SK-N-SH (cell line): ENCODE data around the gene CCDC69. TPM values are rescaled to one million over a fixed set of nuclear protein-coding genes. Genes with fewer than 3 reads are reported as not detected.

ENCODE experiments used
- CTCF ChIA-PET: fragments of 300-600, 350-600 bp; formaldehyde crosslinking; extraction: SDS; loops from one replicate; lab custom pipeline; 2021; lab: Yijun Ruan, JAX
- POLR2A ChIA-PET: fragments of 350-600 bp; sonication (Branson Sonifier 250); formaldehyde crosslinking; extraction: SDS; loops from one replicate; lab custom pipeline; 2020; ENCODE audit warnings: antibody characterized with exemption, inconsistent platforms; lab: Yijun Ruan, JAX
- DNase-seq: peaks from one replicate; pipeline ENCODE4 v3.0.0; 2012
- H2AFZ ChIP-seq: fragments of 200-600 bp; sonication (generic); 2 replicates; pipeline ENCODE4 v1.8.1; 2016; ENCODE audit warnings: antibody characterized with exemption, mild to moderate bottlenecking, low read depth
- H3F3A ChIP-seq: fragments of 200-600 bp; sonication (generic); replicated peaks from 2 replicates; pipeline ENCODE3; 2016; ENCODE audit warnings: antibody characterized with exemption, mild to moderate bottlenecking; ENCODE audit not compliant: insufficient read depth
- H3K27ac ChIP-seq, 2 experiments: fragments of 200-500 bp in 1 of 2; fragments of 200-600 bp in 1 of 2; sonication (Bioruptor generic) in 1 of 2; sonication (generic), shearing (Covaris generic) in 1 of 2; 2 replicates each; pipeline versions ENCODE4 v1.5.1 to v1.6.1; 2014 to 2016; ENCODE audit warnings: low read depth in 2 of 2, inconsistent platforms in 1 of 2, low read length in 1 of 2, mild to moderate bottlenecking in 1 of 2, mixed read lengths in 1 of 2
- H3K27me3 ChIP-seq: fragments of 200-600 bp; sonication (generic), shearing (Covaris generic); 2 replicates; pipeline ENCODE4 v1.6.1; 2016; ENCODE audit warnings: mixed run types; ENCODE audit not compliant: insufficient read depth
- H3K36me3 ChIP-seq, 2 experiments: fragments of 200-500 bp in 1 of 2; fragments of 200-600 bp in 1 of 2; sonication (Bioruptor generic) in 1 of 2; sonication (generic) in 1 of 2; replicated peaks in 1 of 2; 2 replicates each; pipeline versions ENCODE3 to v1.5.1; 2014 to 2016; ENCODE audit warnings: low read length in 1 of 2, mild to moderate bottlenecking in 1 of 2; ENCODE audit not compliant: insufficient read depth in 2 of 2, control insufficient read depth in 1 of 2
- H3K4me1 ChIP-seq, 2 experiments: fragments of 200-500 bp in 1 of 2; fragments of 200-600 bp in 1 of 2; sonication (Bioruptor generic) in 1 of 2; sonication (generic), shearing (Covaris generic) in 1 of 2; 2 replicates each; pipeline versions ENCODE4 v1.5.1 to v1.6.1; 2014 to 2016; ENCODE audit warnings: low read depth in 1 of 2, low read length in 1 of 2, mixed run types in 1 of 2; ENCODE audit not compliant: insufficient read depth in 2 of 2, control insufficient read depth in 1 of 2
- H3K4me2 ChIP-seq: fragments of 200-600 bp; sonication (generic), shearing (Covaris generic); 2 replicates; pipeline ENCODE4 v1.6.1; 2017; ENCODE audit warnings: mixed run types
- H3K4me3 ChIP-seq, 2 experiments: fragments of 200-500 bp in 1 of 2; fragments of 200-600 bp in 1 of 2; sonication (Bioruptor generic) in 1 of 2; sonication (generic), shearing (Covaris generic) in 1 of 2; 2 replicates each; pipeline versions ENCODE4 v1.5.1 to v1.8.1; 2014 to 2016; ENCODE audit warnings: low read depth in 2 of 2, inconsistent platforms in 1 of 2, low read length in 1 of 2, mild to moderate bottlenecking in 1 of 2, mixed read lengths in 1 of 2, moderate library complexity in 1 of 2
- H3K79me2 ChIP-seq: fragments of 200-600 bp; sonication (generic); 2 replicates; pipeline ENCODE4 v1.8.1; 2017; ENCODE audit warnings: mild to moderate bottlenecking; ENCODE audit not compliant: insufficient read depth
- H3K9ac ChIP-seq: fragments of 200-600 bp; sonication (generic); 2 replicates; pipeline ENCODE4 v1.6.1; 2017; ENCODE audit warnings: mixed run types
- H3K9me2 ChIP-seq: fragments of 200-600 bp; sonication (generic); 2 replicates; pipeline ENCODE4 v1.6.1; 2017; ENCODE audit warnings: mixed run types
- H3K9me3 ChIP-seq: fragments of 200-600 bp; sonication (generic); 2 replicates; pipeline ENCODE4 v1.6.1; 2017; ENCODE audit warnings: mixed run types, mild to moderate bottlenecking, moderate library complexity
- H4K20me1 ChIP-seq: fragments of 200-600 bp; sonication (generic); 2 replicates; pipeline ENCODE4 v1.6.1; 2017; ENCODE audit warnings: mild to moderate bottlenecking, mixed run types; ENCODE audit not compliant: insufficient read depth
- CHD2 ChIP-seq: fragments of 150-350 bp; IDR thresholded peaks from 2 replicates; pipeline ENCODE4 v1.6.1; 2018; ENCODE audit warnings: low read length; ENCODE audit not compliant: partially characterized antibody
- CTCF ChIP-seq: fragments of 200-600 bp; sonication (generic); IDR thresholded peaks from 2 replicates; pipeline ENCODE4 v1.6.1; 2017; ENCODE audit warnings: antibody characterized with exemption, mild to moderate bottlenecking, moderate library complexity
- ELF1 ChIP-seq: IDR thresholded peaks from 2 replicates; pipeline ENCODE4 v1.4.0; 2012
- EZH2phosphoT487 ChIP-seq: fragments of 200-600 bp; sonication (generic); IDR thresholded peaks from 2 replicates; pipeline ENCODE4 v1.6.1; 2017; ENCODE audit warnings: low read depth, mixed run types, mild to moderate bottlenecking, antibody characterized with exemption, moderate library complexity, borderline replicate concordance
- FOSL2 ChIP-seq: IDR thresholded peaks from 2 replicates; pipeline ENCODE4 v1.4.0; 2012; ENCODE audit warnings: low read depth, mild to moderate bottlenecking, moderate library complexity, borderline replicate concordance
- FOXJ3 ChIP-seq: sonication (generic); formaldehyde crosslinking; IDR thresholded peaks from 2 replicates; pipeline ENCODE4 v1.5.1; 2020; ENCODE audit warnings: mild to moderate bottlenecking, missing genetic modification reagents
- FOXM1 ChIP-seq: IDR thresholded peaks from 2 replicates; pipeline ENCODE4 v1.4.0; 2012; ENCODE audit warnings: low read depth, mild to moderate bottlenecking
- GABPA ChIP-seq: IDR thresholded peaks from 2 replicates; pipeline ENCODE4 v1.4.0; 2012; ENCODE audit warnings: low read depth, mild to moderate bottlenecking
- GATA2 ChIP-seq: sonication (generic); formaldehyde crosslinking; IDR thresholded peaks from 2 replicates; pipeline ENCODE4 v1.5.0; 2020; ENCODE audit warnings: mild to moderate bottlenecking, missing genetic modification reagents
- IRF3 ChIP-seq: fragments of 150-350 bp; IDR thresholded peaks from 2 replicates; pipeline ENCODE4 v1.6.1; 2016; ENCODE audit warnings: mild to moderate bottlenecking, low read depth, low read length
- JUND ChIP-seq: IDR thresholded peaks from 2 replicates; pipeline ENCODE4 v1.4.0; 2012
- MEF2A ChIP-seq: IDR thresholded peaks from 2 replicates; pipeline ENCODE4 v1.4.0; 2012; ENCODE audit warnings: low read depth, borderline replicate concordance
- MXI1 ChIP-seq: IDR thresholded peaks from 2 replicates; pipeline ENCODE4 v1.6.1; 2012; ENCODE audit warnings: mild to moderate bottlenecking, low read depth, low read length, improper control_type of control experiment
- NRF1 ChIP-seq: IDR thresholded peaks from 2 replicates; pipeline ENCODE4 v1.6.1; 2012; ENCODE audit warnings: low read depth, mild to moderate bottlenecking, low read length
- PBX3 ChIP-seq: IDR thresholded peaks from 2 replicates; pipeline ENCODE4; 2012
- REST ChIP-seq: IDR thresholded peaks from 2 replicates; pipeline ENCODE4 v1.6.1; 2012; ENCODE audit warnings: mild to moderate bottlenecking, low read depth, low read length, moderate library complexity
- RXRA ChIP-seq: IDR thresholded peaks from 2 replicates; pipeline ENCODE4 v1.4.0; 2012; ENCODE audit warnings: low read depth, mild to moderate bottlenecking, borderline replicate concordance
- SIN3A ChIP-seq: IDR thresholded peaks from 2 replicates; pipeline ENCODE4 v1.6.1; 2012; ENCODE audit warnings: low read depth, mild to moderate bottlenecking, low read length, moderate library complexity, borderline replicate concordance
- SMC3 ChIP-seq: IDR thresholded peaks from 2 replicates; pipeline ENCODE4 v1.6.1; 2012; ENCODE audit warnings: low read depth, low read length, improper control_type of control experiment
- TCF12 ChIP-seq: IDR thresholded peaks from 2 replicates; pipeline ENCODE4 v1.4.0; 2012
- WGBS: methylation state at CpG from one replicate; pipeline ENCODE4 v1.1.6; 2017; ENCODE audit warnings: low lambda C conversion rate; 5-methylcytosine and 5-hydroxymethylcytosine counted together
- polyA plus RNA-seq, 3 experiments: library from polyadenylated mRNA; depleted of rRNA; stranded (reverse); fragments of >200 nt; gene quantifications; 2 replicates each; pipeline ENCODE4 v1.2.3, GENCODE V29; 2012

The CCDC69 gene
- polyA plus RNA-seq, 1 of the 3 experiments (the other 2 are of a cell fraction) = 0.38 TPM

GRCh38 chr5:151183456-151184245 is 40.2 kb downstream of the CCDC69 start (continued):
- no peak for TF ChIP-seq GATA2 (CRISPR knock-in tag)
- no peak for TF ChIP-seq RXRA
- TF ChIP-seq JUND = no peak
- no peak for TF ChIP-seq NRF1

- Histone ChIP-seq H3K9ac (no peak overlapping the region), H4K20me1 (no peaks in the 10 kb centered on the region), H3F3A (no peaks in the 10 kb centered on the region), H3K27me3 (no peaks in the 10 kb centered on the region; the same call in 1 of the 2 replicates), H3K36me3 (no peaks in the 10 kb centered on the region), H3K4me2 (no peak overlapping the region), H3K9me2 (no peaks in the 10 kb centered on the region), H3K9me3 (no peaks in the 10 kb centered on the region), H3K4me1 (no peaks in the 10 kb centered on the region; a peak in 1 of 4 replicates), H3K4me3 (no peak overlapping the region), H3K79me2 (no peaks in the 10 kb centered on the region), H2AFZ (no peak overlapping the region), H3K27ac (no peak overlapping the region)
- WGBS = 72% methylated on average over 8 of the region's 8 CpGs
- TF ChIP-seq IRF3 (no peak), MEF2A (no peak), ELF1 (no peak), JUND (no peak), EZH2phosphoT487 (no peak), FOXJ3 (CRISPR knock-in tag) (no peak), GATA2 (CRISPR knock-in tag) (no peak), TCF12 (no peak), FOSL2 (no peak), CHD2 (no peak), FOXM1 (no peak), SMC3 (no peak), SIN3A (no peak), GABPA (no peak), CTCF (no peak), MXI1 (no peak), REST (no peak), NRF1 (no peak), RXRA (no peak), PBX3 (no peak)
- CTCF ChIA-PET = interaction anchor here (1.0 to 3.7 kb wide), 10 partner anchors 9 to 134 kb away, joined by 3 to 31 read pairs (median 4); no protein-coding TSS in a partner anchor
- POLR2A ChIA-PET = no interaction called here
- no peak for DNase-seq
Observed at GRCh38 chr5:151182976-151183375, 40.9 kb downstream of the CCDC69 start.
